Peyer's patch (tissue), 4 donors: ENCODE measurements around the gene NOP53.
"Not testable (repeated sequence)": the region's sequence is repeated elsewhere in the genome, so short reads cannot be mapped to it uniquely, and the experiment has no call there.

Experiments
- CTCF ChIP-seq, 6 experiments: fragments of 450-650 bp in 4 of 6; fragments of 200-600 bp in 2 of 6; sonication (generic) in 1 of 6; IDR thresholded peaks; one replicate each; pipeline ENCODE4 v1.5.1; 2017 to 2019; ENCODE audit warnings: antibody characterized with exemption in 6 of 6, mild to moderate bottlenecking in 3 of 6, moderate library complexity in 1 of 6
- POLR2A ChIP-seq, 2 donors: fragments of 450-650 bp; IDR thresholded peaks; one replicate each; pipeline ENCODE4 v1.5.1; 2017; ENCODE audit warnings: antibody characterized with exemption in 2 of 2, mild to moderate bottlenecking in 2 of 2, moderate library complexity in 2 of 2

GRCh38 chr19:47789811-47790210 lies 44.5 kb downstream of the NOP53 start:
- not testable (repeated sequence) for TF ChIP-seq CTCF, POLR2A (IDR thresholded peaks at IDR 0.05)
